Panc1 (cell line): ENCODE results near the gene NYAP2. TPM values are rescaled to one million over a fixed set of nuclear protein-coding genes. Genes with fewer than 3 reads are reported as not detected.

ENCODE experiments used
- ATAC-seq: fragments of 200-7000 bp; cut with Tn5 transposase; 2 replicates; pipeline ENCODE4 v1.9.1; 2020; ENCODE audit warnings: mild to moderate bottlenecking, moderate library complexity
- BruUV-seq: library from RNA; stranded (reverse); fragments of 400-500 nt; replicated peaks from 2 replicates; lab custom pipeline; 2021; lab: Mats Ljungman, UMichigan
- CTCF ChIA-PET: fragments of 300-600 bp; sonication (Branson Sonifier 250); formaldehyde crosslinking; loops from one replicate; lab custom pipeline; 2022; ENCODE audit warnings: antibody characterized with exemption; lab: Charles Lee
- POLR2A ChIA-PET: fragments of 300-600 bp; sonication (Branson Sonifier 250); formaldehyde crosslinking; loops from one replicate; lab custom pipeline; 2022; ENCODE audit warnings: antibody characterized with exemption; lab: Charles Lee
- DNase-seq: peaks from one replicate; pipeline ENCODE4 v3.0.0-alpha.2; 2010; ENCODE audit warnings: low read depth, low spot score
- H3K27ac ChIP-seq: 2 replicates; pipeline ENCODE4 v1.5.1; 2011; ENCODE audit warnings: mild to moderate bottlenecking, low read length, inconsistent platforms
- H3K27me3 ChIP-seq: fragments of 200-500 bp; sonication (Bioruptor generic); 2 replicates; pipeline ENCODE4 v1.6.0; 2014; ENCODE audit warnings: low read length, inconsistent platforms; ENCODE audit not compliant: control insufficient read depth, insufficient read depth
- H3K36me3 ChIP-seq: fragments of 200-500 bp; sonication (Bioruptor generic); 2 replicates; pipeline ENCODE4 v1.5.1; 2014; ENCODE audit warnings: inconsistent platforms, mild to moderate bottlenecking, low read length, moderate library complexity; ENCODE audit not compliant: control insufficient read depth, insufficient read depth
- H3K4me1 ChIP-seq: 2 replicates; pipeline ENCODE4 v1.5.1; 2011; ENCODE audit warnings: inconsistent platforms, mild to moderate bottlenecking, low read length, moderate library complexity; ENCODE audit not compliant: control insufficient read depth, insufficient read depth
- H3K4me3 ChIP-seq, 2 experiments: 2 replicates each; pipeline ENCODE4 v1.5.1; 2011 to 2012; ENCODE audit warnings: low read depth in 2 of 2, low read length in 2 of 2, mild to moderate bottlenecking in 2 of 2, inconsistent platforms in 1 of 2, moderate library complexity in 1 of 2
- H3K9me3 ChIP-seq: fragments of 200-500 bp; sonication (Bioruptor generic); 2 replicates; pipeline ENCODE4 v1.5.1; 2014; ENCODE audit warnings: low read depth, mild to moderate bottlenecking, inconsistent platforms, low read length, moderate library complexity; ENCODE audit not compliant: control insufficient read depth, insufficient read depth
- CTCF ChIP-seq: fragments of 450-650 bp; IDR thresholded peaks from 2 replicates; pipeline ENCODE4 v1.5.1; 2017; ENCODE audit warnings: mild to moderate bottlenecking
- POLR2AphosphoS5 ChIP-seq: IDR thresholded peaks from 2 replicates; pipeline ENCODE4 v1.6.1; 2012; ENCODE audit warnings: mild to moderate bottlenecking, low read depth, low read length, moderate library complexity
- REST ChIP-seq, 2 experiments: IDR thresholded peaks; 2 replicates each; pipeline ENCODE4 v1.6.1; 2011 to 2012; ENCODE audit warnings: low read depth in 2 of 2, control low read depth in 1 of 2, low read length in 1 of 2, mild to moderate bottlenecking in 1 of 2, moderate library complexity in 1 of 2; ENCODE audit not compliant: insufficient read depth in 1 of 2
- SIN3A ChIP-seq: IDR thresholded peaks from 2 replicates; pipeline ENCODE4 v1.6.1; 2012; ENCODE audit warnings: low read depth, mild to moderate bottlenecking, low read length, moderate library complexity, borderline replicate concordance; ENCODE audit not compliant: insufficient read depth
- TCF7L2 ChIP-seq: IDR thresholded peaks from 2 replicates; pipeline ENCODE4 v1.6.1; 2011; ENCODE audit warnings: mild to moderate bottlenecking, low read depth, low read length, inconsistent platforms
- in situ Hi-C: cut with HindIII; loops from 2 replicates; pipeline ENCODE4 v1.10.0; 2016; ENCODE audit warnings: low sequenced_read_pairs, low pct_unique_long_range_greater_than_20kb
- intact Hi-C: fragments of 100-400 bp; cut with micrococcal nuclease; formaldehyde crosslinking; loops from one replicate; pipeline ENCODE4 v1.10.0; 2022; ENCODE audit not compliant: unreplicated experiment
- total RNA-seq: library from RNA; stranded (reverse); gene quantifications from one replicate; pipeline ENCODE4 v1.2.1, GENCODE V29; 2021; ENCODE audit not compliant: unreplicated experiment

The NYAP2 gene
- total RNA-seq, 1 experiment from 2014 or later: not detected

GRCh38 chr2:225693259-225693658 lies 293.7 kb downstream of the NYAP2 start:
- no TSS peak for BruUV-seq
- in situ Hi-C loops (no loop called here), intact Hi-C loops (no loop called here)
- no peak overlapping the region for H3K4me3 ChIP-seq
- CTCF ChIA-PET: no interaction called here
- POLR2A ChIA-PET: no interaction called here
- H3K9me3 ChIP-seq: no peaks in the 10 kb centered on the region
- H3K27me3 ChIP-seq: no peaks in the 10 kb centered on the region
- no peaks in the 10 kb centered on the region for H3K36me3 ChIP-seq
- TF ChIP-seq REST (IDR thresholded peaks at IDR 0.05; ENCODE audit: insufficient read depth in 1 of 2, low read depth in 2 of 2, low read length in 1 of 2) (no peak), CTCF (no peak), POLR2AphosphoS5 (no peak), TCF7L2 (no peak), SIN3A (no peak)
- H3K4me1 ChIP-seq: no peaks in the 10 kb centered on the region
- no peak for ATAC-seq
- H3K27ac ChIP-seq: no peak overlapping the region
- no peak for DNase-seq

- no TSS peak for BruUV-seq
- H3K36me3 ChIP-seq: no peaks in the 10 kb centered on the region
Measured at GRCh38 chr2:225694664-225695063, 295.2 kb downstream of the NYAP2 start.

More at GRCh38 chr2:225694664-225695063, 295.2 kb downstream of the NYAP2 start:
- POLR2A ChIA-PET: no interaction called here
- intact Hi-C loops (no loop called here), in situ Hi-C loops (no loop called here)
- TF ChIP-seq POLR2AphosphoS5 (no peak), SIN3A (no peak), REST (IDR thresholded peaks at IDR 0.05; ENCODE audit: insufficient read depth in 1 of 2, low read depth in 2 of 2, low read length in 1 of 2) (no peak), CTCF (no peak), TCF7L2 (no peak)
- CTCF ChIA-PET: no interaction called here
- ATAC-seq: no peak
- H3K27me3 ChIP-seq: no peaks in the 10 kb centered on the region
- no peak for DNase-seq
- no peak overlapping the region for H3K4me3 ChIP-seq
- H3K27ac ChIP-seq: no peak overlapping the region
- H3K9me3 ChIP-seq: no peaks in the 10 kb centered on the region
- no peaks in the 10 kb centered on the region for H3K4me1 ChIP-seq
